Stimulated activated CD8-positive, alpha-beta memory T cell treated with anti-CD3 and anti-CD28 coated beads, Interleukin-4, amount 100 ng/mL, for 1 hour (primary cell): ENCODE measurements around the gene GJB1.
"Not testable (repeated sequence)": the region's sequence is repeated elsewhere in the genome, so short reads cannot be mapped to it uniquely, and the experiment has no call there.

ENCODE experiments used
- DNase-seq, 2 donors: peaks; one replicate each; pipeline ENCODE4 v3.0.0-alpha.2; 2020; ENCODE audit warnings: low read depth in 2 of 2, low spot score in 1 of 2

GJB1 gene

GRCh38 chrX:71254092-71254963, 31.3 kb downstream of the GJB1 start, which contains the start of gene ZMYM3:
Gene ZMYM3, minus strand, starts transcription at chrX:71254140. Its CDS starts 885 bp downstream, at chrX:71253255.
- peak; percentile 52 to 53 for DNase-seq

GRCh38 chrX:71256051-71256450, 33.0 kb downstream of the GJB1 start:
- DNase-seq: no peak

- no peak for DNase-seq
These were observed 33.8 kb downstream of the GJB1 start for GRCh38 chrX:71256856-71257255.

GRCh38 chrX:71268624-71269023, 45.6 kb downstream of the GJB1 start:
- DNase-seq: not testable (repeated sequence)

GRCh38 chrX:71269801-71270395, 46.9 kb downstream of the GJB1 start:
- DNase-seq: no peak

GRCh38 chrX:71272313-71272712, 49.3 kb downstream of the GJB1 start:
- DNase-seq: not testable (repeated sequence)
